HEK293 (cell line): ENCODE data around the gene MACF1.

Source experiments
- GLI2 ChIP-seq: fragments of 450-650 bp; formaldehyde crosslinking; IDR thresholded peaks from 2 replicates; pipeline ENCODE4; 2017; ENCODE audit warnings: missing biosample characterization, missing genetic modification characterization, low read depth, borderline replicate concordance
- KLF1 ChIP-seq: fragments of 450-650 bp; formaldehyde crosslinking; IDR thresholded peaks from 2 replicates; pipeline ENCODE4 v1.5.1; 2016; ENCODE audit warnings: missing biosample characterization, missing genetic modification characterization
- SETDB1 ChIP-seq: IDR thresholded peaks from one replicate; pipeline ENCODE4 v1.6.1; 2017; ENCODE audit warnings: mild to moderate bottlenecking, low read length, moderate library complexity, mixed read lengths; ENCODE audit not compliant: insufficient read length
- SP2 ChIP-seq: fragments of 450-650 bp; formaldehyde crosslinking; IDR thresholded peaks from 2 replicates; pipeline ENCODE4 v1.5.1; 2016; ENCODE audit warnings: missing biosample characterization, missing genetic modification characterization
- SP7 ChIP-seq: fragments of 450-650 bp; formaldehyde crosslinking; IDR thresholded peaks from 2 replicates; pipeline ENCODE4 v1.5.1; 2016; ENCODE audit warnings: missing biosample characterization, missing genetic modification characterization
- ZBTB7A ChIP-seq: fragments of 450-650 bp; formaldehyde crosslinking; IDR thresholded peaks from 2 replicates; pipeline ENCODE4 v1.5.1; 2016; ENCODE audit warnings: low read depth, missing biosample characterization, missing genetic modification characterization
- ZBTB8A ChIP-seq: fragments of 450-650 bp; formaldehyde crosslinking; IDR thresholded peaks from 2 replicates; pipeline ENCODE4 v1.5.1; 2016; ENCODE audit warnings: missing biosample characterization, missing genetic modification characterization
- ZFP41 ChIP-seq: fragments of 450-650 bp; formaldehyde crosslinking; IDR thresholded peaks from 2 replicates; pipeline ENCODE4 v1.5.1; 2016; ENCODE audit warnings: missing biosample characterization, missing genetic modification characterization, borderline replicate concordance
- ZNF121 ChIP-seq: fragments of 450-650 bp; formaldehyde crosslinking; IDR thresholded peaks from 2 replicates; pipeline ENCODE4 v1.5.1; 2016; ENCODE audit warnings: missing biosample characterization, missing genetic modification characterization
- ZNF132 ChIP-seq: fragments of 450-650 bp; formaldehyde crosslinking; IDR thresholded peaks from 2 replicates; pipeline ENCODE4 v1.5.1; 2017; ENCODE audit warnings: missing biosample characterization, missing genetic modification characterization, borderline replicate concordance
- ZNF175 ChIP-seq: fragments of 450-650 bp; formaldehyde crosslinking; IDR thresholded peaks from 2 replicates; pipeline ENCODE4 v1.5.1; 2016; ENCODE audit warnings: missing biosample characterization, missing genetic modification characterization
- ZNF202 ChIP-seq: fragments of 450-650 bp; formaldehyde crosslinking; IDR thresholded peaks from 2 replicates; pipeline ENCODE4 v1.5.1; 2016; ENCODE audit warnings: missing biosample characterization, missing genetic modification characterization, borderline replicate concordance
- ZNF239 ChIP-seq: fragments of 450-650 bp; formaldehyde crosslinking; IDR thresholded peaks from 2 replicates; pipeline ENCODE4 v1.5.1; 2016; ENCODE audit warnings: missing biosample characterization, missing genetic modification characterization
- ZNF350 ChIP-seq: fragments of 450-650 bp; formaldehyde crosslinking; IDR thresholded peaks from 2 replicates; pipeline ENCODE4 v1.5.0; 2017; ENCODE audit warnings: missing biosample characterization, mild to moderate bottlenecking, missing genetic modification characterization
- ZNF354C ChIP-seq: fragments of 450-650 bp; formaldehyde crosslinking; IDR thresholded peaks from 2 replicates; pipeline ENCODE4 v1.5.1; 2016; ENCODE audit warnings: missing biosample characterization, missing genetic modification characterization, low read depth, borderline replicate concordance
- ZNF398 ChIP-seq: fragments of 450-650 bp; formaldehyde crosslinking; IDR thresholded peaks from 2 replicates; pipeline ENCODE4 v1.5.1; 2017; ENCODE audit warnings: missing biosample characterization, missing genetic modification characterization
- ZNF404 ChIP-seq: fragments of 450-650 bp; formaldehyde crosslinking; IDR thresholded peaks from 2 replicates; pipeline ENCODE4 v1.5.1; 2017; ENCODE audit warnings: missing biosample characterization, missing genetic modification characterization
- ZNF518A ChIP-seq: fragments of 450-650 bp; formaldehyde crosslinking; conservative IDR thresholded peaks from 2 replicates; pipeline ENCODE4 v1.5.1; 2016; ENCODE audit warnings: low read depth, missing biosample characterization, missing genetic modification characterization
- ZNF692 ChIP-seq: fragments of 450-650 bp; formaldehyde crosslinking; IDR thresholded peaks from 2 replicates; pipeline ENCODE4 v1.5.1; 2016; ENCODE audit warnings: missing biosample characterization, missing genetic modification characterization
- ZNF707 ChIP-seq: fragments of 450-650 bp; formaldehyde crosslinking; IDR thresholded peaks from 2 replicates; pipeline ENCODE4 v1.5.1; 2016; ENCODE audit warnings: missing biosample characterization, missing genetic modification characterization
- ZNF791 ChIP-seq: fragments of 450-650 bp; formaldehyde crosslinking; IDR thresholded peaks from 2 replicates; pipeline ENCODE4 v1.5.1; 2016; ENCODE audit warnings: missing biosample characterization, missing genetic modification characterization
- TF ChIP-seq, protein P1 (sequence below): fragments of 450-650 bp; formaldehyde crosslinking; IDR thresholded peaks from 2 replicates; pipeline ENCODE4 v1.5.0; 2017; ENCODE audit warnings: missing biosample characterization, missing genetic modification characterization, borderline replicate concordance
- TF ChIP-seq, protein P2 (sequence below): fragments of 450-650 bp; formaldehyde crosslinking; IDR thresholded peaks from 2 replicates; pipeline ENCODE4 v1.5.1; 2017; ENCODE audit warnings: missing biosample characterization, missing genetic modification characterization
- TF ChIP-seq, protein P3 (sequence below): fragments of 450-650 bp; formaldehyde crosslinking; IDR thresholded peaks from 2 replicates; pipeline ENCODE4 v1.5.1; 2016; ENCODE audit warnings: missing biosample characterization, missing genetic modification characterization
- TF ChIP-seq, protein P4 (sequence below): fragments of 450-650 bp; formaldehyde crosslinking; IDR thresholded peaks from 2 replicates; pipeline ENCODE4 v1.5.1; 2017; ENCODE audit warnings: missing biosample characterization, missing genetic modification characterization

MACF1 gene

GRCh38 chr1:39261712-39262221 lies 57.3 kb downstream of the MACF1 start (continued):
- TF ChIP-seq ZNF707 (no peak), ZNF121 (tag by site-specific recombination) (no peak), ZNF239 (tag by site-specific recombination) (no peak), ZNF132 (tag by site-specific recombination) (no peak), ZNF202 (no peak), ZNF692 (0 out of 2 replicates have a peak, but pooled peaks have one; percentile 33), ZFP41 (no peak), ZNF175 (no peak), ZNF398 (tag by site-specific recombination) (no peak), ZNF350 (tag by site-specific recombination) (no peak), GLI2 (tag by site-specific recombination) (peak; percentile 71; the same call in 1 of the 2 replicates), ZBTB7A (no peak), KLF1 (no peak), SETDB1 (no peak), ZNF354C (tag by site-specific recombination) (no peak), SP2 (tag by site-specific recombination) (no peak), ZNF518A (tag by site-specific recombination) (no peak; the same call in 1 of the 2 replicates), ZBTB8A (0 out of 2 replicates have a peak, but pooled peaks have one; percentile 10), ZNF404 (tag by site-specific recombination) (no peak), ZNF791 (tag by site-specific recombination) (no peak), SP7 (tag by site-specific recombination) (peak; percentile 100)
- TF ChIP-seq, protein P1, sequence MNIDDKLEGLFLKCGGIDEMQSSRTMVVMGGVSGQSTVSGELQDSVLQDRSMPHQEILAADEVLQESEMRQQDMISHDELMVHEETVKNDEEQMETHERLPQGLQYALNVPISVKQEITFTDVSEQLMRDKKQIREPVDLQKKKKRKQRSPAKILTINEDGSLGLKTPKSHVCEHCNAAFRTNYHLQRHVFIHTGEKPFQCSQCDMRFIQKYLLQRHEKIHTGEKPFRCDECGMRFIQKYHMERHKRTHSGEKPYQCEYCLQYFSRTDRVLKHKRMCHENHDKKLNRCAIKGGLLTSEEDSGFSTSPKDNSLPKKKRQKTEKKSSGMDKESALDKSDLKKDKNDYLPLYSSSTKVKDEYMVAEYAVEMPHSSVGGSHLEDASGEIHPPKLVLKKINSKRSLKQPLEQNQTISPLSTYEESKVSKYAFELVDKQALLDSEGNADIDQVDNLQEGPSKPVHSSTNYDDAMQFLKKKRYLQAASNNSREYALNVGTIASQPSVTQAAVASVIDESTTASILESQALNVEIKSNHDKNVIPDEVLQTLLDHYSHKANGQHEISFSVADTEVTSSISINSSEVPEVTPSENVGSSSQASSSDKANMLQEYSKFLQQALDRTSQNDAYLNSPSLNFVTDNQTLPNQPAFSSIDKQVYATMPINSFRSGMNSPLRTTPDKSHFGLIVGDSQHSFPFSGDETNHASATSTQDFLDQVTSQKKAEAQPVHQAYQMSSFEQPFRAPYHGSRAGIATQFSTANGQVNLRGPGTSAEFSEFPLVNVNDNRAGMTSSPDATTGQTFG (tag by site-specific recombination) = no peak
- TF ChIP-seq, protein P2, sequence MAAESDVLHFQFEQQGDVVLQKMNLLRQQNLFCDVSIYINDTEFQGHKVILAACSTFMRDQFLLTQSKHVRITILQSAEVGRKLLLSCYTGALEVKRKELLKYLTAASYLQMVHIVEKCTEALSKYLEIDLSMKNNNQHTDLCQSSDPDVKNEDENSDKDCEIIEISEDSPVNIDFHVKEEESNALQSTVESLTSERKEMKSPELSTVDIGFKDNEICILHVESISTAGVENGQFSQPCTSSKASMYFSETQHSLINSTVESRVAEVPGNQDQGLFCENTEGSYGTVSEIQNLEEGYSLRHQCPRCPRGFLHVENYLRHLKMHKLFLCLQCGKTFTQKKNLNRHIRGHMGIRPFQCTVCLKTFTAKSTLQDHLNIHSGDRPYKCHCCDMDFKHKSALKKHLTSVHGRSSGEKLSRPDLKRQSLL (tag by site-specific recombination) = no peak
- TF ChIP-seq, protein P3, sequence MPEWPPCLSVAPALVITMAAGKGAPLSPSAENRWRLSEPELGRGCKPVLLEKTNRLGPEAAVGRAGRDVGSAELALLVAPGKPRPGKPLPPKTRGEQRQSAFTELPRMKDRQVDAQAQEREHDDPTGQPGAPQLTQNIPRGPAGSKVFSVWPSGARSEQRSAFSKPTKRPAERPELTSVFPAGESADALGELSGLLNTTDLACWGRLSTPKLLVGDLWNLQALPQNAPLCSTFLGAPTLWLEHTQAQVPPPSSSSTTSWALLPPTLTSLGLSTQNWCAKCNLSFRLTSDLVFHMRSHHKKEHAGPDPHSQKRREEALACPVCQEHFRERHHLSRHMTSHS (tag by site-specific recombination) = no peak
- TF ChIP-seq, protein P4, sequence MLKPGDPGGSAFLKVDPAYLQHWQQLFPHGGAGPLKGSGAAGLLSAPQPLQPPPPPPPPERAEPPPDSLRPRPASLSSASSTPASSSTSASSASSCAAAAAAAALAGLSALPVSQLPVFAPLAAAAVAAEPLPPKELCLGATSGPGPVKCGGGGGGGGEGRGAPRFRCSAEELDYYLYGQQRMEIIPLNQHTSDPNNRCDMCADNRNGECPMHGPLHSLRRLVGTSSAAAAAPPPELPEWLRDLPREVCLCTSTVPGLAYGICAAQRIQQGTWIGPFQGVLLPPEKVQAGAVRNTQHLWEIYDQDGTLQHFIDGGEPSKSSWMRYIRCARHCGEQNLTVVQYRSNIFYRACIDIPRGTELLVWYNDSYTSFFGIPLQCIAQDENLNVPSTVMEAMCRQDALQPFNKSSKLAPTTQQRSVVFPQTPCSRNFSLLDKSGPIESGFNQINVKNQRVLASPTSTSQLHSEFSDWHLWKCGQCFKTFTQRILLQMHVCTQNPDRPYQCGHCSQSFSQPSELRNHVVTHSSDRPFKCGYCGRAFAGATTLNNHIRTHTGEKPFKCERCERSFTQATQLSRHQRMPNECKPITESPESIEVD (tag by site-specific recombination) = peak; percentile 98
